H1 (cell line): ENCODE measurements around the gene PRKCD. TPM values are rescaled to one million over a fixed set of nuclear protein-coding genes. Genes with fewer than 3 reads are reported as not detected.

Source experiments
- BACH1 ChIP-seq: IDR thresholded peaks from 2 replicates; pipeline ENCODE4 v1.6.1; 2012; ENCODE audit warnings: low read length, improper control_type of control experiment
- CHD2 ChIP-seq: IDR thresholded peaks from 2 replicates; pipeline ENCODE4 v1.6.1; 2012; ENCODE audit warnings: low read length, improper control_type of control experiment
- KDM4A ChIP-seq: IDR thresholded peaks from one replicate; pipeline ENCODE4 v1.7.1; 2012; ENCODE audit warnings: low read depth, mild to moderate bottlenecking, moderate library complexity, low read length, inconsistent platforms; ENCODE audit not compliant: severe bottlenecking
- NRF1 ChIP-seq: IDR thresholded peaks from 2 replicates; pipeline ENCODE4 v1.6.1; 2011; ENCODE audit warnings: mild to moderate bottlenecking, low read depth, low read length, improper control_type of control experiment
- PHF8 ChIP-seq: fragments of 200-600 bp; sonication (generic); conservative IDR thresholded peaks from 2 replicates; pipeline ENCODE4 v1.7.1; 2012; ENCODE audit warnings: low read depth, mild to moderate bottlenecking, inconsistent platforms, low read length, moderate library complexity
- POLR2A ChIP-seq, 2 experiments: IDR thresholded peaks; 1 replicate in 1 of 2; 2 replicates in 1 of 2; pipeline ENCODE4 v1.6.1; 2011; ENCODE audit warnings: low read depth in 2 of 2, low read length in 2 of 2, mild to moderate bottlenecking in 2 of 2; ENCODE audit errors: control extremely low read depth in 1 of 2
- RAD21 ChIP-seq, 2 experiments: IDR thresholded peaks in 1 of 2; conservative IDR thresholded peaks in 1 of 2; 2 replicates each; pipeline ENCODE4 v1.6.1; 2011; ENCODE audit warnings: low read depth in 2 of 2, low read length in 2 of 2, improper control_type of control experiment in 1 of 2, inconsistent platforms in 1 of 2, mild to moderate bottlenecking in 1 of 2, moderate library complexity in 1 of 2
- SAP30 ChIP-seq: fragments of 300-600 bp; sonication (generic); IDR thresholded peaks from 2 replicates; pipeline ENCODE4 v1.7.1; 2012; ENCODE audit warnings: low read length, moderate library complexity, mild to moderate bottlenecking, inconsistent platforms; ENCODE audit not compliant: insufficient read depth, insufficient replicate concordance
- SIRT6 ChIP-seq: IDR thresholded peaks from one replicate; pipeline ENCODE4 v1.7.1; 2012; ENCODE audit warnings: low read length, inconsistent platforms
- SIX5 ChIP-seq: IDR thresholded peaks from 2 replicates; pipeline ENCODE4 v1.6.1; 2011; ENCODE audit warnings: mild to moderate bottlenecking, low read depth, low read length
- SP1 ChIP-seq: IDR thresholded peaks from 2 replicates; pipeline ENCODE4 v1.6.1; 2011; ENCODE audit warnings: low read depth, low read length
- SRF ChIP-seq: IDR thresholded peaks from 2 replicates; pipeline ENCODE4 v1.6.1; 2011; ENCODE audit warnings: mild to moderate bottlenecking, low read depth, low read length, moderate library complexity
- SUZ12 ChIP-seq: fragments of 200-600 bp; sonication (generic); IDR thresholded peaks from 2 replicates; pipeline ENCODE4 v1.6.1; 2012; ENCODE audit warnings: mild to moderate bottlenecking, inconsistent platforms, low read length, moderate library complexity, mixed read lengths
- TBP ChIP-seq: IDR thresholded peaks from 2 replicates; pipeline ENCODE4 v1.6.1; 2011; ENCODE audit warnings: low read depth, low read length, improper control_type of control experiment
- polyA plus RNA-seq, 7 experiments: library from polyadenylated mRNA; depleted of rRNA in 3 of 7; stranded (reverse) in 5 of 7; unstranded in 2 of 7; fragments of >200 nt in 5 of 7; fragments of 200-250 nt in 2 of 7; gene quantifications; 1 replicate in 5 of 7; 2 replicates in 1 of 7; 4 replicates in 1 of 7; pipeline versions ENCODE4 v1.2.1 to v1.2.3, GENCODE V29; 2011 to 2013; ENCODE audit warnings: missing spikeins in 2 of 7, mixed read lengths in 2 of 7
- total RNA-seq: library from RNA; stranded (reverse); fragmentation: NEBNext Ultra II Directional; extraction: Animal tissue kit (Norgen Biotek cat#: 25700); gene quantifications from 2 replicates; pipeline ENCODE4 v1.2.1, GENCODE V29; 2021
- TF ChIP-seq, protein P1 (sequence below): IDR thresholded peaks from 2 replicates; pipeline ENCODE4 v1.6.1; 2011; ENCODE audit warnings: low read length, improper control_type of control experiment
- TF ChIP-seq, protein P2 (sequence below): IDR thresholded peaks from 2 replicates; pipeline ENCODE4 v1.6.1; 2012; ENCODE audit warnings: inconsistent platforms
- TF ChIP-seq, protein P3 (sequence below), 3 experiments: IDR thresholded peaks; 1 replicate in 2 of 3; 2 replicates in 1 of 3; pipeline versions ENCODE4 v1.5.1 to v1.6.1; 2011; ENCODE audit warnings: low read length in 3 of 3, mild to moderate bottlenecking in 3 of 3, inconsistent platforms in 2 of 3, low read depth in 1 of 3, moderate library complexity in 1 of 3; ENCODE audit not compliant: insufficient read depth in 1 of 3; ENCODE audit errors: control extremely low read depth in 1 of 3
- TF ChIP-seq, protein P4 (sequence below): IDR thresholded peaks from 2 replicates; pipeline ENCODE4 v1.6.1; 2011; ENCODE audit warnings: low read depth, mild to moderate bottlenecking, low read length; ENCODE audit not compliant: insufficient read depth

PRKCD gene
- total and polyA plus RNA-seq, 2 of the 8 experiments (the other 6 are each of a cell fraction or from before 2014, with no cell fraction given), result 22.6 to 23.9 TPM

DNA sequence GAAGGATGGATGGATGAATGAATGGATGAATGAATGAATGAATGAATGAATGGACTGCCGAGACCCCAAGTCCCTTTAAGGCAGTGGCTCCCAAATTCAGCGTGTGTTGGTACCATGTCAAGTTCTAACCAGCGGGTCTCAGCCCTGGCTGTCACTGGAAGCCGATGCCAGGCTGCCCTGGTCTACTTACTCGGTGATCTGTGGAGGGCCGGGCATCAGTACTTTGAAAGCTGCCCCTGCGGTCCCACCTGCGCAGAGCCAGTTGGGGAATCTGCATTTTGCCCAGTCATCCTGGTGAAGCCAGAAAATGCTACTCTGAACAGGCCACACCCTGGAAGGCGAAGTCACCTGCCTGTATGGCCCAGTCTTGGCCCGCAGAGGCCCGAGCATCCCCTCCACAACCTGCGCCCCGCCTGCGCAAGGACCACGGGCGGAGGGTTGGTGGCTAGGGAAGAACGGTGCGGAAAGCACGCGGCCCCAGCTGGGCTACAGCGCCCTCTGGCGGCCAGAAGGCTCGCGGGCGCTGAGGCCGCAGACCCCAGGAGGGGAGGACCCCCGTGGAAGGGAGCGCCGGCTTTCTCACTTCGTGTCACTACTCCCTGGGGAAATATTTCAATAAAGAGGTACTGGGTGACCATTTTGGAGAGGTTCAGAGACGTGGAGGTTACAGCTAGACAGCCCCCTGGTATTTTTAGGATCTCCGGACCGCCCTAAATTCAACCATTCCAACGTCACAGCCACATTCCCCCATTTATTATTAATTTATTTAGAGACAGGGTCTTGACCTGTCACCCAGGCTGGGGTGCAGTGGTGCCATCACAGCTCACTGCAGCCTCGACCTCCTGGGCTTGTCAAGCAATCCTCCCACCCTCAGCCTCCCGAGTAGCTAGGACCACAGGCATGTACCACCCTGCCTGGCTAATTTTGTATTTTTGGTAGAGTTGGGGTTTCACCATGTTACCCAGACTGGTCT lies 34.9 kb downstream of the PRKCD start (continued):
- TF ChIP-seq SAP30, result no peak
- TF ChIP-seq RAD21 (IDR thresholded peaks at IDR 0.05 in 1 of 2, conservative IDR thresholded peaks at IDR 0.05 in 1 of 2; ENCODE audit: low read depth in 2 of 2, low read length in 2 of 2), result peak; percentile 90 to 92
- TF ChIP-seq SP1, result no peak
- TF ChIP-seq, protein P1, sequence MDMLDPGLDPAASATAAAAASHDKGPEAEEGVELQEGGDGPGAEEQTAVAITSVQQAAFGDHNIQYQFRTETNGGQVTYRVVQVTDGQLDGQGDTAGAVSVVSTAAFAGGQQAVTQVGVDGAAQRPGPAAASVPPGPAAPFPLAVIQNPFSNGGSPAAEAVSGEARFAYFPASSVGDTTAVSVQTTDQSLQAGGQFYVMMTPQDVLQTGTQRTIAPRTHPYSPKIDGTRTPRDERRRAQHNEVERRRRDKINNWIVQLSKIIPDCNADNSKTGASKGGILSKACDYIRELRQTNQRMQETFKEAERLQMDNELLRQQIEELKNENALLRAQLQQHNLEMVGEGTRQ, result peak; percentile 21; the same call in 1 of the 2 replicates
- peak; percentile 51; the same call in 1 of the 2 replicates for TF ChIP-seq BACH1
- no peak for TF ChIP-seq CHD2
- TF ChIP-seq SIRT6, result no peak
- peak; percentile 36; the same call in 1 of the 2 replicates for TF ChIP-seq TBP
- TF ChIP-seq, protein P2, sequence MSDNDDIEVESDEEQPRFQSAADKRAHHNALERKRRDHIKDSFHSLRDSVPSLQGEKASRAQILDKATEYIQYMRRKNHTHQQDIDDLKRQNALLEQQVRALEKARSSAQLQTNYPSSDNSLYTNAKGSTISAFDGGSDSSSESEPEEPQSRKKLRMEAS, result peak; percentile 99
- no peak for TF ChIP-seq SUZ12
- no peak for TF ChIP-seq KDM4A
- TF ChIP-seq SRF, result no peak
- TF ChIP-seq PHF8, result no peak
- no peak for TF ChIP-seq SIX5
- 0 out of 2 replicates have a peak, but pooled peaks have one; percentile 30 for TF ChIP-seq NRF1
- TF ChIP-seq, protein P3, sequence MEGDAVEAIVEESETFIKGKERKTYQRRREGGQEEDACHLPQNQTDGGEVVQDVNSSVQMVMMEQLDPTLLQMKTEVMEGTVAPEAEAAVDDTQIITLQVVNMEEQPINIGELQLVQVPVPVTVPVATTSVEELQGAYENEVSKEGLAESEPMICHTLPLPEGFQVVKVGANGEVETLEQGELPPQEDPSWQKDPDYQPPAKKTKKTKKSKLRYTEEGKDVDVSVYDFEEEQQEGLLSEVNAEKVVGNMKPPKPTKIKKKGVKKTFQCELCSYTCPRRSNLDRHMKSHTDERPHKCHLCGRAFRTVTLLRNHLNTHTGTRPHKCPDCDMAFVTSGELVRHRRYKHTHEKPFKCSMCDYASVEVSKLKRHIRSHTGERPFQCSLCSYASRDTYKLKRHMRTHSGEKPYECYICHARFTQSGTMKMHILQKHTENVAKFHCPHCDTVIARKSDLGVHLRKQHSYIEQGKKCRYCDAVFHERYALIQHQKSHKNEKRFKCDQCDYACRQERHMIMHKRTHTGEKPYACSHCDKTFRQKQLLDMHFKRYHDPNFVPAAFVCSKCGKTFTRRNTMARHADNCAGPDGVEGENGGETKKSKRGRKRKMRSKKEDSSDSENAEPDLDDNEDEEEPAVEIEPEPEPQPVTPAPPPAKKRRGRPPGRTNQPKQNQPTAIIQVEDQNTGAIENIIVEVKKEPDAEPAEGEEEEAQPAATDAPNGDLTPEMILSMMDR (IDR thresholded peaks at IDR 0.05; ENCODE audit: control extremely low read depth in 1 of 3, insufficient read depth in 1 of 3, low read depth in 1 of 3, low read length in 3 of 3), result peak in 2 of 3 experiments; percentile 95 to 97; a peak in 3 of 4 replicates
- TF ChIP-seq POLR2A (IDR thresholded peaks at IDR 0.05; ENCODE audit: control extremely low read depth in 1 of 2, low read depth in 2 of 2, low read length in 2 of 2), result no peak
- TF ChIP-seq, protein P4, sequence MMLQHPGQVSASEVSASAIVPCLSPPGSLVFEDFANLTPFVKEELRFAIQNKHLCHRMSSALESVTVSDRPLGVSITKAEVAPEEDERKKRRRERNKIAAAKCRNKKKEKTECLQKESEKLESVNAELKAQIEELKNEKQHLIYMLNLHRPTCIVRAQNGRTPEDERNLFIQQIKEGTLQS, result no peak
